Neural crest cell (in vitro differentiated cells): ENCODE results near the gene HDAC1. TPM values are rescaled to one million over a fixed set of nuclear protein-coding genes. Genes with fewer than 3 reads are reported as not detected.

Experiments
- DNase-seq: peaks from one replicate; pipeline ENCODE4 v3.0.0; 2021; ENCODE audit warnings: low read depth, mixed read lengths, low spot score
- H3K27ac Mint-ChIP-seq: one replicate; pipeline ENCODE4 v1.8.0; 2021; ENCODE audit warnings: mild to moderate bottlenecking, mixed read lengths; ENCODE audit not compliant: unreplicated experiment
- H3K27me3 Mint-ChIP-seq: 2 replicates; pipeline ENCODE4 v1.8.0; 2021; ENCODE audit warnings: low read depth, mild to moderate bottlenecking, mixed read lengths
- H3K36me3 Mint-ChIP-seq: 2 replicates; pipeline ENCODE4 v1.8.0; 2021; ENCODE audit warnings: low read depth, mild to moderate bottlenecking, mixed read lengths
- H3K4me1 Mint-ChIP-seq: 2 replicates; pipeline ENCODE4 v1.8.0; 2021; ENCODE audit warnings: mixed read lengths
- H3K4me3 Mint-ChIP-seq: one replicate; pipeline ENCODE4 v1.8.0; 2021; ENCODE audit warnings: mild to moderate bottlenecking, mixed read lengths
- H3K9me3 Mint-ChIP-seq: 2 replicates; pipeline ENCODE4 v1.8.0; 2021; ENCODE audit warnings: mixed read lengths
- long read RNA-seq: library from polyadenylated mRNA; unstranded; transcript quantifications from one replicate; pipeline ENCODE4 v2.0.0, GENCODE V29; 2020
- total RNA-seq: library from RNA; stranded (reverse); gene quantifications from 2 replicates; pipeline ENCODE4 v1.2.1, GENCODE V29; 2021
- TF ChIP-seq, protein P1 (sequence below): fragments of 200-600 bp; sonication (generic); conservative IDR thresholded peaks from 2 replicates; pipeline ENCODE4 v1.5.0; 2021; ENCODE audit warnings: antibody characterized with exemption, mild to moderate bottlenecking

HDAC1 gene
- 128 and 130 TPM in 2 replicates for total RNA-seq
- long read RNA-seq, transcript HDAC1-206 (7 exons, 2,409 nt) = minor isoform, 6 of 423 reads
- long read RNA-seq, transcript HDAC1-201 (14 exons, 2,124 nt) = major isoform, 357 of 423 reads
- long read RNA-seq, partial matches to known transcripts = 24 of 423 reads
- long read RNA-seq, other reads (novel, unspliced or antisense) = 36 of 423 reads

DNA sequence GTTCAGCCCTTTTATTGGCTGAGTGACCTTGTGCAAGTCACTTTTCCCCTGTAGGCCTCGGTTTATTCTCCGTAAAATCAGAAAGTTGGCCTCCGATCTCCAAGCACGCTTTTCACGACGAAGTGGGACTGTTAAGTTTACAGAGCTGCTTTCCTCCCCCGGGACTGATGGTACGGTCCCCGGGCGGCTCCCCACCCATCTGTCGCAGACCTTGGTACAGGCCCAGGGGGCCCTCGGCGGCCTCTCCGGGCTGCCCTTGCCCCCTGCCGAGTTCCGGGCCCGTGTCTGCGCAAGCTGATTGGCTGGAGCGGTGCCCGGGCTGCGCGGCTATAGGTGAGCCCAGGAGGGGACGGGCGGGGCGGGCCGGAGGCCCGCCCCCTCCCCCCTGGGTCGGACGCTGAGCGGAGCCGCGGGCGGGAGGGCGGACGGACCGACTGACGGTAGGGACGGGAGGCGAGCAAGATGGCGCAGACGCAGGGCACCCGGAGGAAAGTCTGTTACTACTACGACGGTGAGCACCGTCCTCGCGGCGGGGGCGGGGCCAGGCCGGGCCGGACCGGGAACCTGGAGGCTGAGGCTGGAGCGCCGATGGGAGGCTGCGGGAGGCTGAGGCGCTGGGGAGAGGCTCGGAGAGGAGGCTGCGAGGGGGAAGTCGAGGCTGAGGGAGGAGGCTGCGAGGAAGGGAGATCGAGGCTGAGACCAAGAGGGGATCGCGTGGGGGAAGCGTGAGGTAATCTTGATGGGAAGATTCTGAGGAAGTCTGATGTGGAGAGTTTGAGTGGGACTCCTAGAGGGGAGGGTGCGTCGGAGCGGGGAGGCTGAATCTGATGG is at the start of gene HDAC1:
TSS of gene HDAC1 (plus strand) at position 376 of the 831 bp plus-strand sequence. CDS start at position 463, 87 bp downstream.
- TF ChIP-seq, protein P1, sequence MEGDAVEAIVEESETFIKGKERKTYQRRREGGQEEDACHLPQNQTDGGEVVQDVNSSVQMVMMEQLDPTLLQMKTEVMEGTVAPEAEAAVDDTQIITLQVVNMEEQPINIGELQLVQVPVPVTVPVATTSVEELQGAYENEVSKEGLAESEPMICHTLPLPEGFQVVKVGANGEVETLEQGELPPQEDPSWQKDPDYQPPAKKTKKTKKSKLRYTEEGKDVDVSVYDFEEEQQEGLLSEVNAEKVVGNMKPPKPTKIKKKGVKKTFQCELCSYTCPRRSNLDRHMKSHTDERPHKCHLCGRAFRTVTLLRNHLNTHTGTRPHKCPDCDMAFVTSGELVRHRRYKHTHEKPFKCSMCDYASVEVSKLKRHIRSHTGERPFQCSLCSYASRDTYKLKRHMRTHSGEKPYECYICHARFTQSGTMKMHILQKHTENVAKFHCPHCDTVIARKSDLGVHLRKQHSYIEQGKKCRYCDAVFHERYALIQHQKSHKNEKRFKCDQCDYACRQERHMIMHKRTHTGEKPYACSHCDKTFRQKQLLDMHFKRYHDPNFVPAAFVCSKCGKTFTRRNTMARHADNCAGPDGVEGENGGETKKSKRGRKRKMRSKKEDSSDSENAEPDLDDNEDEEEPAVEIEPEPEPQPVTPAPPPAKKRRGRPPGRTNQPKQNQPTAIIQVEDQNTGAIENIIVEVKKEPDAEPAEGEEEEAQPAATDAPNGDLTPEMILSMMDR = no peak
- H3K27ac Mint-ChIP-seq = peak within 1 kb of the TSS; percentile 96
- peaks cover 29% of the 10 kb centered on the region for H3K4me1 Mint-ChIP-seq
- peak within 1 kb of the TSS; percentile 99 for H3K4me3 Mint-ChIP-seq
- H3K36me3 Mint-ChIP-seq = peaks cover 7% of the 10 kb centered on the region
- DNase-seq = peak; percentile 84
- H3K9me3 Mint-ChIP-seq = no peaks in the 10 kb centered on the region
- no peaks in the 10 kb centered on the region for H3K27me3 Mint-ChIP-seq

DNA sequence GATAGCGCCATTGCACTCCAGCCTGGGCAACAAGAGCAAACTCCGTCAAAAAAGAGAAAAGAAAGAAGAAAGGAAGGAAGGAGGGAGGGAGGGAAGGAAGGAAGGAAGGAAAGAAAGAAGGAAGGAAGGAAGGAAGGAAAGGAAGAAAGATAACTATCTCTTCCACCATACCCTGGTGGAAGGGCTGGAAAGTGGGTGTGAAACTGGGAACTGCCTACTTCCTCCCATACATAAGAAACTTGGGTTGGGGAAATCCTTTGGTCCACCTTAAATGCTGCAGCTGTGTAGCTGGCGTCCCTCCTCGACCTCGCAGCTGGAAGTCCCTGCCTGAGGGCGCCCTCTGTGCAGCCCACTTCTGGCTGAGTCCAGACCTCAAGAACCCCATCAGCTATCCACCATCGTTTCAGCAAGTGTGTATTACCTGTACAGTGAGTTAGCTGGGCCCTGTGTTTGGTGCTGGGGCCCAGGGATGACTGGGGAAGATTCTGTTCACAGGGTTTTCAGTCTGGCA is 49.5 kb upstream of the HDAC1 start:
- no peaks in the 10 kb centered on the region for H3K27me3 Mint-ChIP-seq
- TF ChIP-seq, protein P1 = no peak
- no peaks in the 10 kb centered on the region for H3K36me3 Mint-ChIP-seq
- H3K27ac Mint-ChIP-seq = no peak overlapping the region
- peaks cover 32% of the 10 kb centered on the region for H3K4me1 Mint-ChIP-seq
- DNase-seq = no peak
- H3K9me3 Mint-ChIP-seq = no peaks in the 10 kb centered on the region
- peak overlapping the region; percentile 89 for H3K4me3 Mint-ChIP-seq

GRCh38 chr1:32246888-32247273 is 45.0 kb upstream of the HDAC1 start, which contains the start of gene FAM167B:
Gene FAM167B, plus strand, starts transcription at chr1:32247222. Its CDS starts 200 bp downstream, at chr1:32247422.
- TF ChIP-seq, protein P1 = no peak
- Mint-ChIP-seq H3K4me3 (peak within 1 kb of the TSS; percentile 25), H3K36me3 (no peaks in the 10 kb centered on the region), H3K27ac (peak within 1 kb of the TSS; percentile 69), H3K9me3 (no peaks in the 10 kb centered on the region), H3K4me1 (peaks cover 29% of the 10 kb centered on the region), H3K27me3 (peaks cover 4% of the 10 kb centered on the region)
- DNase-seq = no peak

DNA sequence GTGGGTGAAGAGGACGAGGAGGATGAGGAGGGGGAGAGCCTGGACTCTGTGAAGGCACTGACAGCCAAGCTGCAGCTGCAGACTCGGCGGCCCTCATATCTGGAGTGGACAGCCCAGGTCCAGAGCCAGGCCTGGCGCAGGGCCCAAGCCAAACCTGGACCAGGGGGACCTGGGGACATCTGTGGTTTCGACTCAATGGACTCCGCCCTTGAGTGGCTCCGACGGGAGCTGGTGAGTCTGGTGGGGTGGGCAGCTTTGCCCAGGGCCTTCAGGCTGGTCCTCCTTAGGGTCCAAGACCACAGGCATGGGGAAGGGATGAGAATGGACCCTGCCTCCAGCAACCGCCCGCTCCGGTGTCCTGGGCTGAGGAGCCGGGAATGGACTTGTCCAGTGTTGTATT is 44.4 kb upstream of the HDAC1 start:
- peaks cover 4% of the 10 kb centered on the region for H3K27me3 Mint-ChIP-seq
- TF ChIP-seq, protein P1 = no peak
- DNase-seq = no peak
- no peak overlapping the region for H3K27ac Mint-ChIP-seq
- no peak overlapping the region for H3K4me3 Mint-ChIP-seq
- peaks cover 24% of the 10 kb centered on the region for H3K4me1 Mint-ChIP-seq
- H3K36me3 Mint-ChIP-seq = no peaks in the 10 kb centered on the region
- H3K9me3 Mint-ChIP-seq = no peaks in the 10 kb centered on the region

DNA sequence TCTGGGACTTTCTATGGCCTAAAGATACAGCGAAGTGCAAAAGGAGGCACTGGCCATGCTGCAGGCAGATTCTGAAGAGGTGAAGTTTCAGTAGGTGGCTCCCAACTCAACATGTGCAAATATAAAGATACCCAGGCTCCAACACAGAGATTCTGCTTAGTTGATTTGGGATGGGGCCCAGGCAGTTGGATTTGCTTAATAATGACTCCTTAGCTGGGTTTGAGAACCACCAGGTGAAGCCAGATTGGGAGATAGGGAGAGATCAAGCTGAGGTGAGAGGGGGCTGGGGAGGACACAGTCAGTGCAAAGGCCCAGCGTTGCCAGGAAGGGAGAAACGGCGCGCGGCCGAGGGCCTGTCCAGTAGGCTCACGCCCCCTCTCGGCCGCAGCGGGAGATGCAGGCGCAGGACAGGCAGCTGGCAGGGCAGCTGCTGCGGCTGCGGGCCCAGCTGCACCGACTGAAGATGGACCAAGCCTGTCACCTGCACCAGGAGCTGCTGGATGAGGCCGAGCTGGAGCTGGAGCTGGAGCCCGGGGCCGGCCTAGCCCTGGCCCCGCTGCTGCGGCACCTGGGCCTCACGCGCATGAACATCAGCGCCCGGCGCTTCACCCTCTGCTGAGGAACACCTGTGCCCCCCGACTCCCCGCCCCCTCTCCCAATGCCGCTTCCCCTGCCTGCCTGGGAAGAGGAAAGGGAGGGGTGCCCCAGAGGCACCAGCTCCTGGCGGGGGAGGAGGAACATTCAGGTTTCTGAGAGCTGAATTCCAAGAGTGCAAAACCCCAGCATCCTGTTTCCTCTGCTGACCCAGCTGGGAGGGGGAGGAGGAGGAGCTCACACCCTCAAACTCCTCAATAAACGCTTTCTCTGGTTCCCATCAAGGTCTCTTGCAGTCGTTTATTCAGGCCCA is 43.6 kb upstream of the HDAC1 start:
- TF ChIP-seq, protein P1 = peak; percentile 89
- Mint-ChIP-seq H3K4me1 (peaks cover 20% of the 10 kb centered on the region), H3K9me3 (no peaks in the 10 kb centered on the region), H3K27me3 (peaks cover 4% of the 10 kb centered on the region), H3K27ac (no peak overlapping the region), H3K4me3 (peak overlapping the region; percentile 25), H3K36me3 (no peaks in the 10 kb centered on the region)
- DNase-seq = peak; percentile 83
